ENCODE data around the gene CLCN1.

Gene CLCN1

DNA sequence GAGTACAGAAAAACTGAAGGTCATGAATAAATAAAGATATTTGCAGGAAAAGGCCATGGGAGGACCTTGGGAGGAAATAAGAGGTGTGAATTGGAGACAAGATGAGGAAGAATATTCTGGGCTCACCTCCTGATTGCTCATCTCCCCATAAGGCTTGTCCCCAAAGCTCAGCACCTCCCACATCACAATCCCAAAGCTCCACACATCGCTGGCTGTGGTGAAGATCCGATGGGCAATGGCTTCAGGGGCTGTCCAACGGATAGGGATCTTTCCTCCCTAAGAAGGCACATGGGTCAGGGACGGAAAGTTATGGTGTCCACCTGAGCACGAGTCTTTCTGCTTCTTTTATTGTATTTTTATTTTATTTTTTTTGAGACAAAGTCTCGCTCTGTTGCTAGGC, 78.2 kb downstream of the CLCN1 start:
- TF ChIP-seq GATA1 (IDR thresholded peaks at IDR 0.05; ENCODE audit: low read depth, low read length) (no peak), POLR2A (IDR thresholded peaks at IDR 0.05; ENCODE audit: low read length) (no peak)

DNA sequence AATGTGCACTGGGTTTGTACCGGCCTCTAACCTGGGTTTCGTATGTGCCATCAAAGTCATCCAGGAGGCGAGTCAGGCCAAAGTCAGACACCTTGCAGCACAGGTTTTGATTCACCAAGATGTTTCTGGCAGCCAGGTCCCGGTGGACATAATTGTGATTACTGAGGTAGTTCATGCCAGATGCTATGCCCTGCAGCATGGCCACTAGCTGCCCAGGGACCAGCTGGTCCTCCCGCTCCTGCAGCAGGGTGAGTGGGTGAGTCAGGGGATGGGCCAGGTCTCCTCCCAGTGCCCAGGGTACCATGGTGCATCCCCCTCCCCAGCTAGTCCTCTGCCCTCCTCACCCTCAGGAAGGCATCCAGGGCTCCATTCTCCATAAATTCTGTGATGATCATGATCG, 78.9 kb downstream of the CLCN1 start:
- no peak for DNase-seq
- TF ChIP-seq POLR2A (IDR thresholded peaks at IDR 0.05; ENCODE audit: low read length) = no peak
- TF ChIP-seq GATA1 (IDR thresholded peaks at IDR 0.05; ENCODE audit: low read depth, low read length) = no peak

More for the DNA sequence above, 78.2 kb downstream of the CLCN1 start:
- DNase-seq = no peak

DNA sequence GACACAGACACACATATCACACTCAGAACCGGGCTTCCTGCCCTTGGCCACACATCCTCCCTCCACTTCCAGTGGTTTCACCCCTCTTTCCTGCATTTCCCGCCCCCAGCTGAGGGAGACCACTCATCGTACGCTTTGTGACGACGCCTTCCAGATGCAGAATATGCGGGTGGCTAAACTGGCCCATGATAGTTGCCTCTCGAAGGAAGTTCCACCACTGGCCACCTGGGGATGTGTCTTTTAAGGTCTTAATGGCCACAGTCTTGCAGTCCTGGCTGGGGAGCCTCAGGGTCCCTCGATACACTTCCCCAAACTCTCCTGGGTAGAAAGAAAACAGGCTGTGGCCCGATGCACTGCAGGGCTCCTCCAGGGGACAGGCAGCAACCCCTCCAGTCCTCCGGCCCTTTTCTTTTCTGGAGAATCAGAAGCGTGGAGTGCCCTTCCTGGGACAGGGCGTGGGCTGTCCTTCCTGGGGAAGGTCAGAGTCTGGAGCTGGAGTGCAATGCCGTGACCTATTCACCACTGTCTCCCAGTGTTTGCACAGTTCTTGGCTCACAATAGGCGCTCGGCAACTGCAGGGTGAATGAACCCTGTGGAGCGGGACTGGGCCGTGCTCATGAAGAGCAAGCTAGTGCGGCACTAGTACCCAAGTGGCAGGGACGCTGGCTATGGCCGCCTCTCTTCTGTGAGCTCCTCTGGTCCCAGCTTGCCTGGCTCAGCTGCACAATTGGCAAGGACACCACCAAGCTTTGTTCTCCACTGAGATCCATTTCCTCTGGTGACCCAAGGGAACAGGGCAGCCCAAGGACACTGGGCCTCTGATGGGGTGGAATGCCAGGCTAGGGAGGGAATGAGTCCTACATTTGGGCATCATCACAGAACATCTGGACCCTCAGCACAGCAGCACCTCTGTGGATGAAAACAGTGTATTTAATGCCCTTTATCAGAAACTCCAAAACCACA, 79.6 kb downstream of the CLCN1 start:
- no peak for DNase-seq

DNA sequence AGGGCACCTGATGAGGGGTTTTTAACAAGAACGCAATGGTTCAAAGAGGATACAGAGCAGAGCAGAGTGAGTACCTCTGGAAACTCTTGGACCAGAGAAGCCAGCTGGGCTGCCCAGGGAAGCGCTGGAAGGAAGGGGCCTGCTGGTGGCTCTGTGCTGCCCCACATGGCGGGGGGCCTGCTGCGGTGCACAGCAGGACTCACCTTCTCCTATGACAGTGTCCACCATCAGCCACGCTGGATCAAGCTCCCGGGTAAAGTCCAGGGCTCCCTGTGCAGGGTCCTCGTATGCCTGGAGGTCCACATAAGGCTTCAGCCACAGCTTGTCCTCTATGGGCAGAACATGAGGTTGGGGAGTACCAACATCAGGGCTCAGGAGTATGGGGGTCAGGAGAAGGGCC, 80.3 kb downstream of the CLCN1 start:
- TF ChIP-seq GATA1 (IDR thresholded peaks at IDR 0.05; ENCODE audit: low read depth, low read length) (no peak), POLR2A (IDR thresholded peaks at IDR 0.05; ENCODE audit: low read length) (no peak)
- DNase-seq = no peak

More for the DNA sequence above, 79.6 kb downstream of the CLCN1 start:
- TF ChIP-seq POLR2A (IDR thresholded peaks at IDR 0.05; ENCODE audit: low read length) (no peak), GATA1 (IDR thresholded peaks at IDR 0.05; ENCODE audit: low read depth, low read length) (no peak)

DNA sequence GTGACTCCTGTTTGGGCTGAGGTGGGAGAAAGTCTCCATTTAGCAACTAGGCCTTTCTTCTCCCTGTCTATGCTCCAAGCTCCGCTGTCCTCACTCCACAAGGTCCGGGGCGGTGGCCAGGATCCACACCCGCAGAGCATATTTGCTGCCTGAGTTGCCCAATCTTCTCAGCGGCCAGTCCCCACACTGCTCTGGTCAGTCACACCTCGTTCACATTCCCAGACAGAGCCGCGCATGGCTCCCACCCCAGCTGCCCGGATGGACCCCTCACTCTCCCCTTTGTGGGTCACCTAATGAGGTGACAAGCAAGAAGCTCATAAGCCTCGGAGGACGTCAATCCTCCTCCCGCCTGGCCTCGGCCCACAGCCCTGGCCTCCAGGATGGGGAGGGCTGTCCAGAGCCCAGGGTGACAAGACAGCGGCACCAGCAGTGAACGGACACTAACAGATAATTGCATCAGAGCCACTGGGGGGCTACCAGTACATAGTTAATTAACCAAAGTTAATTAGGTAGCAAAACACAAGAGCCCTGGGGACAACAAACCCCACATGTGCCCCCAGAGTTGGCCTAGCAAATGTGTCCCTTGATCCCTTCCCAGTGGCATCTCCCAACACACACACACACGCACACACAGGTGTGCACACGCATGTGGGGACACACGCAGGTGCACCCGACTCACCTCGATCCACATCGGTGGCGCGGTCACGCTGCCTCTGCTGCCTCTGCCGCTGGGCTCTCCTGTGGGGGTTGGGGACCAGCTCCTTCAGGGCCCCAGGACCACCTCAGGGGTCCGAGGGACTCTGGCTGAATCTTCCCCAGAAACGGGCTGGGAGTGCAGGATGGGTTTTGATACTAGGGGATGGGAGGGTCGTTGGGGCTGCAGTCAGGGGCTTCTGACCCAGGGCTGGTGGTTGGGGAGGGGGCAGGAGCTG, 81.0 kb downstream of the CLCN1 start:
- TF ChIP-seq GATA1 (IDR thresholded peaks at IDR 0.05; ENCODE audit: low read depth, low read length) = no peak
- TF ChIP-seq POLR2A (IDR thresholded peaks at IDR 0.05; ENCODE audit: low read length) = no peak
- DNase-seq = no peak

DNA sequence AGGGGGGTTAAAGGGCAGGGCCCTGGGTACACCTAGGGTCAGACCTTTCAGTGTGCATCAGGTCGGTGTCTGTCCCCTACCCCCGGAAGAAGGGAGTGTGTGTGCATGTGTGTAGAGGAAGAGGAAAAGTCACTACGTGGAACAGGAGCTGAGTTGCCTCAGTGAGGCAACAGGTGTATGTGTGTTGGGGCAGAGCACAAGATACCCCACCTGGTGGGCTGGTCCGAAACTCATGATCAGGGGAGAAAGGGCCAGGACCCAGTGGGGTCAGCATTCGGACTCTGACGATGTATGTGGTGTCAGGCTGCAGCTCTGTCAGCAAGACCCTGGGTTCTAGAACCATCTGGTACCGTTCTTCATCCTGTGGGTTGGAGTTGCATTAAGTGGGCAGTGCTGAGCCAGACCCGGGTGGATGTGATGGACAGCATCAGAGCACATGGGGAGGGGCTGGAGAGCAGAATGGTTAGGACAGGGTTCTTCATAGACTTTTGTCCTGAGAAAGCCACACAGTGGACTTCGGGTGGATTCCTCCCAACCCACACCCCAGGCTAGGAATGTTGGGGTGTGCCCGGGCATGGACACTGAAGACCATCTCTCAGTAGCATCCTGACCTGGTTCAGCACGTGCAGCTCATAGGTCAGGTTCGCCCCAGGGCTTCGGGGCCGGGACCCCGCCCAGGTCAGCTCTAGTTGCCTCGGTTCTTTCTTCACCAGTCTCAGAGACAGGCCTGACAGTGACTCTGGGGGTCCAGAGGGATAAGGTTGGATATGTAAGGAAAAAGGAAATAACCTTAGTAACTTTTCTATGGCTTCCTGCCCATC, 82.0 kb downstream of the CLCN1 start:
- TF ChIP-seq GATA1 (IDR thresholded peaks at IDR 0.05; ENCODE audit: low read depth, low read length) (no peak), POLR2A (IDR thresholded peaks at IDR 0.05; ENCODE audit: low read length) (no peak)
- no peak for DNase-seq

DNA sequence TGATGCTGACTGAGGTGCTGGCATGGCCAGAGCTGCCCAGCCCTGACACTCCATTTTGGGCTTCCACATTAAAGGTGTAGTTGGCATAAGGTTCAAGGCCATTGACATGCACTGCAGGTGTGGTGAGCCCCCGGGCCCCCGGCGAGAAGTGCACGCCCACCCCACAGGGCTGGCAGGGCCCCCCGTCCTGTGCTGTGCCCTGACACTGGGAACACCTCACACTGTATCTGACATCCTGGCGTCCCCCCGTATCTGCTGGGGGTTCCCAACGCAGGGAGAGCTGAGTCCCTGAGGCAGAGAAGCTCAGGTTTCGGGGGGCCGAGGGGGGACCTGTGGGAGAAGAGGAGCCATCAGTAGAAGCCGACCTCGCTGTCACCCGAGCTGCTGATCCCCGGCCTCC, 82.7 kb downstream of the CLCN1 start:
- DNase-seq = no peak
- no peak for TF ChIP-seq POLR2A (IDR thresholded peaks at IDR 0.05; ENCODE audit: low read length)
- TF ChIP-seq GATA1 (IDR thresholded peaks at IDR 0.05; ENCODE audit: low read depth, low read length) = no peak

DNA sequence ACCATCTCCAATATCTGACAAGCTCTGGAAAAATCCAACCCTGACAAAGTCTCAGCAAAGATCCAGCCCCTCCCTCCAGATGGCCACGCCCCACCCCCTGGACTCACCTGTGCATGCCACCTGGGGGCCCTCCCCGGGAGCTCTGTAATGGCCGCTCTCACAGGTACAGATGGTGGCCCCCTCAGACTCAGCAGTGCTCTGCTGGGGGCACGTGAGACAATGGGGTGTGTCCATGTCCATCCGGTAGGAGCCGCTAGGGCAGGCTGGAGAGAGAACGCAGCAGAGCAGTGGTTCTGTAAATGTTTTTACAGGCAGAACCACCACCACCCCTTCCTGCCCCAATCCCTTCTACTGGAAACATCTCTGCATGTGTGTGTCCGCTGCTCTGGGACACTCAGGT, 83.2 kb downstream of the CLCN1 start:
- TF ChIP-seq POLR2A (IDR thresholded peaks at IDR 0.05; ENCODE audit: low read length) (no peak), GATA1 (IDR thresholded peaks at IDR 0.05; ENCODE audit: low read depth, low read length) (no peak)
- no peak for DNase-seq

DNA sequence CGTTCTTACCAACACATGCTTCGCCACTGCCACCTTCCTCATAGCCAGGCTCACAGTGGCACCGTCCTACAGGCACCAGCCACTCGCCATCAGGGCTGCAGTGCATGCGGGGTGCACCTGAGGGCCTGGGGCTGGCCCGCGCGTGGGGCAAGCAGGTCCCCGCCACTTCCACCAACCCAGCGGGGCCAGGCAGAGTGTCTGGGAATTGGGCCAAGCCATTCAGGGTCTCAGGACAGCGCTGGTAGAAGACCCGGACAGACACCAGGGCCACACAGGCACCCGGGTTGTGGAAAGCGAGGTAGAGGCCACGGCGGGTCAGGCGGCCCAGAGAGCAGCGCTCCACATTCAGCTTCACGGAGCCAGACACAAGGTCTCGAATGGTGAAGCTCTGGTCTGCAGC, 83.7 kb downstream of the CLCN1 start:
- DNase-seq = no peak
- no peak for TF ChIP-seq POLR2A (IDR thresholded peaks at IDR 0.05; ENCODE audit: low read length)
- TF ChIP-seq GATA1 (IDR thresholded peaks at IDR 0.05; ENCODE audit: low read depth, low read length) = no peak

DNA sequence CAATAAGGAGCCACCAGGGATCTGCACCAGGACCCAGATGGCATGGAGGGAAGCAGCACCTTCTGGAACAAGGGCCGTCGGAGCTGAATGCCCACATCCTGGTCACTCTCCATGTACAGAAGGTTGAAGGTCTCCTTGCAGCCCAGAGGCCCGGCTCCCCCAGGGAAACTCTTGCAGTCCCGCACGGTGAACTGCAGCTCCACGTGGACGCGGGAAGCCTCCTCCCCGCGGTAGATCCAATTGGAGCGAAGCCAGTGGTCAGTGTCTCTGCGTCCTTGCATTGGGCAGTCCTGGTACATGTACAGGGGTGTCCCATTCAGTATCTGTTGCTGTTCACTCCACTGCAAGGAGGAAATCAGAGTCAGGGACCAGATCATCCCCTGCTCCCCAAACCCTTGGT, 85.4 kb downstream of the CLCN1 start:
- no peak for TF ChIP-seq POLR2A (IDR thresholded peaks at IDR 0.05; ENCODE audit: low read length)
- no peak for TF ChIP-seq GATA1 (IDR thresholded peaks at IDR 0.05; ENCODE audit: low read depth, low read length)
- no peak for DNase-seq

Data from erythroblast (primary cell).